Tongue (tissue), 2 donors: ENCODE results near the gene LRCH4. TPM values are rescaled to one million over a fixed set of nuclear protein-coding genes. Genes with fewer than 3 reads are reported as not detected.

Experiments
- DNase-seq: peaks from one replicate; pipeline ENCODE4 v3.0.0-alpha.2; 2015
- total RNA-seq: library from RNA; depleted of rRNA; stranded (reverse); fragments of >200 nt; gene quantifications from one replicate; pipeline ENCODE4 v1.2.3, GENCODE V29; 2014

LRCH4 gene, protein sequence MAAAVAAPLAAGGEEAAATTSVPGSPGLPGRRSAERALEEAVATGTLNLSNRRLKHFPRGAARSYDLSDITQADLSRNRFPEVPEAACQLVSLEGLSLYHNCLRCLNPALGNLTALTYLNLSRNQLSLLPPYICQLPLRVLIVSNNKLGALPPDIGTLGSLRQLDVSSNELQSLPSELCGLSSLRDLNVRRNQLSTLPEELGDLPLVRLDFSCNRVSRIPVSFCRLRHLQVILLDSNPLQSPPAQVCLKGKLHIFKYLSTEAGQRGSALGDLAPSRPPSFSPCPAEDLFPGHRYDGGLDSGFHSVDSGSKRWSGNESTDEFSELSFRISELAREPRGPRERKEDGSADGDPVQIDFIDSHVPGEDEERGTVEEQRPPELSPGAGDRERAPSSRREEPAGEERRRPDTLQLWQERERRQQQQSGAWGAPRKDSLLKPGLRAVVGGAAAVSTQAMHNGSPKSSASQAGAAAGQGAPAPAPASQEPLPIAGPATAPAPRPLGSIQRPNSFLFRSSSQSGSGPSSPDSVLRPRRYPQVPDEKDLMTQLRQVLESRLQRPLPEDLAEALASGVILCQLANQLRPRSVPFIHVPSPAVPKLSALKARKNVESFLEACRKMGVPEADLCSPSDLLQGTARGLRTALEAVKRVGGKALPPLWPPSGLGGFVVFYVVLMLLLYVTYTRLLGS
- total RNA-seq = 30.1 TPM

DNA sequence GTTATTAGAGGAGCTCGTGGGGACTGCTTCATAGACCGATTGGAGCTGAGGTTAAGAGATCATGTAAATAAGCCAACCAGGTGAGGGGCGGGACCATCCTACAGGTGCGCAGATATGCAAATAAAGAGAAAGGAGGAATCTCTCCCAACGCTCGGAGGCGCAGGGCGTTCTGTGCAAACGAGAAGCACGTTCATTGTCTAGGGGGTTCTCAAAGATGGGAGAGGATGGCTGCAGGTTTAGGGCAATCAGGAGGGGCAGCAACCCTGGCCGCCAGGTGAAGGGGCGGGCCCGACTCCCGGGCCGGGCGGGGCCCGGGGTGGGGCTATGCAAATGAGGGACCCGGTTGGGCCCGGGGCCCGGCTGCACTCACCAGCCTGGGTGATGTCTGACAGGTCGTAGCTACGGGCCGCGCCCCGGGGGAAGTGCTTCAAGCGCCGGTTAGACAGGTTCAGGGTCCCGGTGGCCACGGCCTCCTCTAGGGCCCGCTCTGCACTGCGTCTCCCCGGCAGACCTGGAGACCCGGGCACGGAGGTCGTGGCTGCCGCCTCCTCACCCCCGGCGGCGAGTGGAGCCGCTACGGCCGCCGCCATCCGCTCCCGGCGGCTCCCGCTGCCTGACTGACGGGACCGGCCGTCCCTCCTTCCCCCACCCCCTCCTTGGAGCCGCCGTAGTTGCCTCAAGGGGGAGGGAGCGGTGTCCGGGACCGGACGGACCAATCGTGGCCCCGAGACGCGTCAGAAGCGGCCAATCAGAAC is at the start of gene LRCH4:
TSS of gene LRCH4 (minus strand) at position 619 of the 755 bp plus-strand sequence. CDS start at position 590, 29 bp downstream.
- DNase-seq = peak; percentile 64

DNA sequence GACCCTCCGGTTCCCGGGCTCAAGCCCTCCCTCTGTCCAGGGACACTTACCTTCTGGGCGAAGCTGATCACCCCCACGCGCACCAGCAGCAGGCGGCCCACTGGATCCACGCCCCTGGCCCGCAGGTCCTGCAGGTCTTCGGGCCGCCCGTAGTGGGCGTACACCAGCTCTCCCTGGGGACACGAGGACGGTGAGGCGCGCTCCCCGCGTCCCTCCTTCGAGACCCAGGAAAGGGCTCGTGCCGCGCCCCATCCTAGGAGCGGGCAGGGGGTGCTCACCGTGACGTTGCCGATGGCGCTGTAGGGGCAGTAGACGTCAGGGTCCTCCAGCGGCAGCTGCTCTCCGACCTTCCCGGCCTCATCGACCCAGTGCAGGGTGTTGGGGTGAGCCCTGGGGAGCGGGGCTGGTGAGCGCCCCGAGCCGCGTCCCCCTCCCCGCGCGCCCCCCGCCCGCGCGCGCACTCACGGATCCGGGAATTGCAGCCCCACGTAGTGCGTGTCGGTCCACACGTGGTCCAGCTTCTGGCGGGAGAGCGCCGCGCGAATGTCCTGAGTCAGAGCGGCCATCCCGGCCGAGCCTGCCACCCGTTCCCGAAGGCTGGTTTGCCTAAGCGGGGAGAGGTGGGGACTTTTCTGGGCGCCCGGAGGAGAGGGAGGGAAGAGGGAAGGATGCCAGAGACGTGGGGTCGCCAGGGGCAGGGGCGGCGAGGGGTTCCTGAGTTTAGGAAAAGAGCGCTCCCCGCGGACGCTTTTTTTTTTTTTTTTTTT is 47.2 kb upstream of the LRCH4 start:
- DNase-seq = peak; percentile 51

DNA sequence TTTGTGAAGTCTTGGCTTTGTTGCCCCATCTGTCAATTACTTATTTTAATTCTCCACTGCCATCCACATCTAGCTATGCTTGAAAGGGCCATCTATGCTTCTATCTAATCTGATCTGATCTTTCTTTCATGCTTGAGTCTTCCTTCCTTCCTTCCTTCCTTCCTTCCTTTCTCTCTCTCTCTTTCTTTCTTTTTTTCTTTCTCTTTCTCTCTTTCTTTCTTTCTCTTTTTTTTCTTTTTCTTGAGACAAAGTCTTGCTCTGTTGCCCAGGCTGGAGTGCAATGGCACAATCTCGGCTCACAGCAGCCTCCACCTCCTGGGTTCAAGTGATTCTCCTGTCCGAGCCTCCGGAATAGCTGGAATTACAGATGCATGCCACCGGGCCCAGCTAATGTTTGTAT is 44.1 kb upstream of the LRCH4 start:
- no peak for DNase-seq

DNA sequence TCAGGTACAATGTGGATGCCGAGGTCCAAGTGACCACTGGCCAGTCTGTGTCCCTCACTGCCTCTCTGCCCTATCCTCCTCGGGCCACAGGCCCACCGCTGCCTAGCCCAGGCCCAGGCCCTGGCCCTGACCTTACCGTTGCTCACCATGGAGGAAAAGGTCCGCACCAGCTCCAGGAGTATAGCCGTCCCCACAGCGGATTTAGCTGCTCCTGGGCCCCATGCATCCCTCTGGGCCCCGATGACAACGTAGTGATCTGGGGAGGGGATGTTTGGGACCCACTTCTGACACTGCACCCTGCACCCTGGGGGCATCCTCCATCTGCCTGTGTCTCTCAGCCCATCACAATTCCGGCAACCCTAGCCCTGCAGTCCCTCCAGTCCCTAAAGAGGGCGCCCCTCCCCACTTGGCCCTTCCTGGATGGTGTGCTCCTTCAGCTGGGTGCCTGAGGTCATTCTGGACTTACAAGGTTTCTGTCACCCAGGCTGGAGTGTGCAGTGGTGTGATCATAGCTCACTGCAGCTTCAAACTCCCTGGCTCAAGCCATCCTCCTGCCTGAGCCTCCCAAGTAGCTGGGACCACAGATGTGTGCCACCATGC is 43.3 kb upstream of the LRCH4 start:
- DNase-seq = no peak

DNA sequence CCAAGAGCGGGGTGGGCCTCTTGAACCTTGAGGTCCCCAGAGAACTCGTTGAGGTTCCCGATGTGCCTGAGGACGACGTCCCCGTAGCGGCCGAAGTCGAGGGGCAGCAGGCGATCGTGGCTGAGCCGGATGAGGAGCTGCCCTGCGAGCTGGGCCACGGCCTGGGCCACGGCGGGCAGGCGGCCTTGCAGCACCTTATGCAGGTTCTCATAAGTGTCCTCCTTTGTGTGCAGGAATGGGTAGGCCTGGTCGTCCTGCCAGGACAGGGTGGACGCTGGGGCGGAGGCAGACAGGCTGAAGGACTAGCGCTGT is 41.3 kb upstream of the LRCH4 start:
- no peak for DNase-seq

DNA sequence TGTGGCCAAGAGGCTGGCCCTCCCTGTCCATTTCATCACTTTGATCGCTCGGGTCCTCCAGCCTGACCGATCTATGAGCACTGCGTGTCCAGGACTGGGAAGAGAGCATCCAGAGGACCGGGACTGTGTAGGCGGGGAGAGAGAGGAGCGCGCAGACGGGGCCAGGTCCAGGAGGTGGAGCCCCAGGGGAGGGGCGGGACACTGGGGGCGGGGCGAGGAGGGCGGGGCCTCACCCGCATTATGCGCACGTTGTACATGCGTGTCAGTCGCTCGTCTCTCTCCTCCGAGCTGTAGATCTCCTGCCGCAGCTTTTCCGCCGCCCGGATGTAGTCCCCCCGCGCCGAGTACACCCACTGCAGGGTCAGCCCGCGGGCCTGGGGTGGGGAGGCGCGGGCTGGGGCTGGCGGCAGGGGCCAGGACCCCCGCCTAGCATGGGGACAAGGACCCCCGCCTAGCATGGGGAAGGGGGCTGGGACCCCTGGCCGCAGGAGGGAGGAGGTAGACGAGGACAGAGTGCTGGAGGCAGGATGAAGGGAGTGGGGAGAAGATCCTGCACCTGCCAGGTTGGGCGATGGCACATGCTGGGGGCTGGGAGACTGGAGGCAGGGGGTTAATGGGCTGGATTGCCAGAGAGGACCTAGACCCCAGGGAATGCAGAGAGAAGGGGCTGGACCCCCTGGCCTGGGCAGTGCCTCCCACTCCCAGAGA is 40.8 kb upstream of the LRCH4 start:
- DNase-seq = peak; percentile 80

DNA sequence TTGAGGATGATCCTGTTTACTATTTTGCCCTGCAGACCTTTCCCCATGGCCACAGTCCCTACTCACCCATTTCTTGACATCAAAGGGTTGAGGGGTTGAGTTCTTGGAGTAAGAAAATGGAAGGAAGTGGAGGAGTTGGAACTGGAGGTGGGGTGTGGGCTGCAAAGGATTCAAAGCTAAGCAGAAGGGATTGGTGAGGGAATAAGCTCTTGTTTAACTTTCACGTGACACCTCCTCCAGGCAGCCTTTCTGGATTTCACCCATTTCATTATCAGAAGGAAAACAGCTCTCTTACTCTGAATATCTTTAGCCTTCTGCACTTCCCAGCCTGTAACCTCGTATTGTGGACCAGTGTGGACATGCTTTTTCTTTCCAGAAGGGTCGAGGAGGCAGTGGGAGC is 40.1 kb upstream of the LRCH4 start:
- no peak for DNase-seq

DNA sequence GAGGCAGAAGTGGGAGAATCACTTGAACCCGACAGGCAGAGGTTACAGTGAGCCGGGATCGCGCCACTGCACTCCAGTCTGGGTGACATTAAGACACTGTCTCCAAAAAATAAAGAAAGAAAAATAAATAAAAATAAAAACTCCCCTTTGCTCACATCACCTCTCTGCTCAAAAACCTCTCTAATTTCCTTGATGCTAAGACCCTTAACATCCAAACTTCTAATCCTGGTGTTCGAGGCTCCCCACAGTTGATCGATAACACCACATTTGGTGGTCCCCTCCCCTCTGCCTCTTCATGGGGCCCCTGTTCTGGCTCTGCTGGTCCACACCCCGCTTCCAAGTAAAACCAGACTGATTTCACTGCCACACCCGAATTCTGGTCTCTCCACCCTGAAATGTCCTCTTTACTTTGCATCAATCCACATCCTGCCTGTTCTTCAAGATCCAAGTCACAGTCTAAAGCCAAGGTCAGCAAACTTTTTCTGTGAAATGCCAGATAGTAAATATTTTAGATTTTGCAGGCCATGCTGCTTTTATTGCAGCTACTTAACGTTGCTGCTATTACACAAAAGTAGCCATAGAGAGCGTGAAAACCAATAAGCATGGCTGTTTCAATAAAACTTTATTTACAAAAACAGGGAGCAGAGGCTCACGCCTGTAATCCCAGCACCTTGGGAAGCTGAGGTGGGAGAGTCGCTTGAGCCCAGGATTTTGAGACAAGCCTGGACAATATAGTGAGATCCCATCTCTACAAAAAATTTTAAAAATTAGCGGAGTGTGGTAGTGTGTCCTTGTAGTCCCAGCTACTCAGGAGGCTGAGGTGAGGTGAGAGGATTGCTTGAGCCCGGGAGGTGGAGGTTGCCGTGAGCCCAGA is 38.3 kb upstream of the LRCH4 start:
- no peak for DNase-seq

DNA sequence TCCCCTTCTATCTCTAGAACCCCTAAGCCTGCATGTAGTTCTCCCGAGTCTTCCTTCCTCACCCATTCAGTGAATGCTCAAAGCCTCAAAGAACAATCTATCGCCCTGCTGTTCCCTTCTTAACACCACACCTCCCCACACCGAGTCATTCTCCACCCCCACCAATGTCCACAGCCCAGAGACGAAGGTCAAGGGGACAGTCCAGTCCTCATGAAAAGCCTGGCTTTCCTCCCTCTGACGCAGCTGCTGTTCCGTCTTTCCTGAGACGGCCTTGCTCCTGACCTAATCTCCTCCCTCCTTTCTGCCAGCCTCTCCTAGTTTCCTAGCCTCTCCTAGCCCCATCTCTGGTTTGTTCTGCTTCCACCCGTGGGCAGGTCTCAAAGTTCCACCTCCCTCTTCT is 35.6 kb upstream of the LRCH4 start:
- no peak for DNase-seq

DNA sequence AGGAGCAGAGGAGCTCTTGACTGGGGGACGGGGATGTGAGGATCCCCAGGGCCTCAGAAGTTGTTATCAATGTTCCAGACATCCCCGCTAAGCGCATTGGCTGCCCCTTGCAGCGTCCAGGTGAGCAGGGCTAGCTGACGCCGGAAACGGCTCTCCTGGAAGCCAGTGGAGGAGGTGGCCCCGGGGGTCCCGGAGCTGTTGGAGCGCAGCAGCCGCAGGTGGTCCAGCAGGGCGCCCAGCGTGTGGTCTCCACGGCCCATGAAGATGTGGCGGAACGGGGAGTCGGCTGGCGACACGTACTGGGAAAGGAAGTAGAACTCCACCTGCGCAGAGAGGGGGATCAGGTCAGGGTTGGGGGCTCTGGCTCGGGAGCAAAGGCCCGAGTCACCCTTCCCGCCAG is 34.9 kb upstream of the LRCH4 start:
- no peak for DNase-seq

DNA sequence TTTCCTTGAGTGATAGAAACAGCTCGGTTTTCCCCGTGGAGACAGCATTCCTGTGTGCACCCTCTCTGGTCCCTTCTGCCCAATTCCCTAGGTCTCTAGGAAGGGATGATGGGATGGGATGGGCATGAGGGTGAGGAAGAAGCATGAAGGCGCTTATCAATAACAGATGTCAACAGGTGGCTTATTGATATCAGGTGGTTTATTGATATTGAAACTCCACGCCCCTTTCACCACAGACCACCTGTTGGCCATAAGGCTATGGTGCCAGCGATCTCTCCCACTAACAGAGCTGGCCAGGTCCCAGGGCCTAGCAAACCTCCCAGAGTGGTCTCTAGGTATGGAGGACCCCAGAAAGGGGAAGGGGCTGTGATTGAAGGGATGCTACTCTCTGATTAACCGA is 34.3 kb upstream of the LRCH4 start:
- no peak for DNase-seq

DNA sequence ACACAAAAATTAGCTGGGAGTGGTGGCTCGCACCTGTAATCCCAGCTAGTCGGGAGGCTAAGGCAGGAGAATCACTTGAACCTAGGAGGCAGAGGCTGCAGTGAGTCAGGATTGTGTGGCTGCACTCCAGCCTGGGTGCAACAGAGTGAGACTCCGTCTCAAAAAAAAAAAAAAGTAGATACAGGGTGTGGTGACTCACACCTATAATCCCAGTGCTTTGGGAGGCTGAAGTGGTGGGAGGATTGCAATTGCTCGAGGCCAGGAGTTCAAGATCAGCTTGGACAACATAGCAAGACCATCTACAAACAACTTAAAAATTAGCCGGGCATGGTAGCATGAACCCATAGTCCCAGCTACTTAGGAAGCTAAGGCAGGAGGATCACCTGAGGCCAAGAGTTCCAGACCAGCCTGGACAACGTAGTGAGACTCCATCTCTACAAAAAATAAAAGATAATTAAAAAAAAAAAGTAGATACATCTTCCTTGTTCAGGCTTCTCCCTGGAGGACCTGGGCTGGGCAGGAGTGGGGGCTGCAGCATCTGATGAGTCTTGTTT is 28.5 kb upstream of the LRCH4 start:
- DNase-seq = no peak

DNA sequence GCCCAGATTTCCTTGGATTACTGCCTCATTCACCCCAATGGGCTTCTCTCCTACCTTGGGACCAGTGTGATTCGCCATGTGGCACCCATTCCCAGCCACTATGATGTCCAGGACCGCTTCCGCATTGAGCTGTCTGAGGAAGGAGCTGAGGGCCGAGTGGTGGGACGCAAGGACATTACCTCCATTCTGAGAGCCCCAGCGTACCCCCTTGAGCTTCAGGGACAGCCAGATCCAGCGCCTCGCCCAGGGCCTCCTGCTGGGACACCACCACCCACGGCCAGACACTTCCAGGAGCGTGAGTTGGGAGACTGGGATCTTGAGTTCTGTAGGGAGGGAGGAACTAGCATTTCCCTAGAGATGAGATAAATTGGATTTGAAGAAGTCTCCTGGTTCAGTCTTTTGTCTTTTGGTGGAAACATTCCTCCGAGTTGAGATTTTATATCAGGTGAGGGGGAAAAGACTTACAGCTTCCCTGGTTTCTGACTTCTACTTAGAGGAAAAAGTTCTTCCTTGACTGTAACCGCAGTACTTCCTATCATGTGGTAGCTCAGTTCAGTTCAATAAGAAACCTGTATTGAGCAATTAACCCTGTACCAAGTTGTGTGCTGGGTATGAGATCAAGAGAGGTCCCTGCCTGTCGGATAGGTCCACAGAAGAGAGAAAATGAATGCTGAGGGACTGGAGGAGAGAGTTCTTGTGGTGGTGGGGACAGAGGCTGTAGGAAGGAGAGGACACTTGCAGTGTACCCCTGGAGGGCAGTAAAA is 27.7 kb upstream of the LRCH4 start:
- no peak for DNase-seq

DNA sequence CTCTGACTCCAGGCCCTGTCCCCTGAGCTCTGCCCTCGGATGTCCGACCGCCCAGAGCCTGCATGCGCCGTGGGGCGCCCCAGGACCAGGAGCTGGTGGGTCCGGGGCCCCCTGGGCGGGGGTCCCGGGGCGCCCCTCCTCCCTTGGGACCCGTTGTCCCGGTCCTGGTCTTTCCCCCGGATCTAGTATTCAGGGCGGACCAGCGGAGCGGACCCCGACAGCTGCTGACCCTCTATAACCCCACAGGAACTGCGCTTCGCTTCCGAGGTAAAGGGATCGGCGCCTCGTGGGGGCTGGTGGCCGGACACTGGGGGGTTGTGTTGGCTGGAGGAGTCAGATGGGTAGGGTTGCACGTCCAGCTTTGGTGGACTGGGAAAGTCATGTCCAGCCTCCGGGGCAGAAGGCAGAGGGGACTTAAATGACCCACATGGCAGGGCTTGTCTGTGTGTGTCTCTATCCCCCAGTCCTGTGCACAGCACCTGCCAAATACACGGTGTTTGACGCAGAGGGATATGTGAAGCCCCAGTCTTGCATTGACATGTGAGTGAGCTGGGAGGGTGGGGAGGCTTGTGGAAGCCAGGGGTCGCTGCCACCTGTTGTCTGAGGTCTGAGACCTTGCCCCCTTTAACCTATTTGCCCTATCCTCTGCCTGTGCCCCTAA is 26.9 kb upstream of the LRCH4 start:
- DNase-seq = peak; percentile 37

DNA sequence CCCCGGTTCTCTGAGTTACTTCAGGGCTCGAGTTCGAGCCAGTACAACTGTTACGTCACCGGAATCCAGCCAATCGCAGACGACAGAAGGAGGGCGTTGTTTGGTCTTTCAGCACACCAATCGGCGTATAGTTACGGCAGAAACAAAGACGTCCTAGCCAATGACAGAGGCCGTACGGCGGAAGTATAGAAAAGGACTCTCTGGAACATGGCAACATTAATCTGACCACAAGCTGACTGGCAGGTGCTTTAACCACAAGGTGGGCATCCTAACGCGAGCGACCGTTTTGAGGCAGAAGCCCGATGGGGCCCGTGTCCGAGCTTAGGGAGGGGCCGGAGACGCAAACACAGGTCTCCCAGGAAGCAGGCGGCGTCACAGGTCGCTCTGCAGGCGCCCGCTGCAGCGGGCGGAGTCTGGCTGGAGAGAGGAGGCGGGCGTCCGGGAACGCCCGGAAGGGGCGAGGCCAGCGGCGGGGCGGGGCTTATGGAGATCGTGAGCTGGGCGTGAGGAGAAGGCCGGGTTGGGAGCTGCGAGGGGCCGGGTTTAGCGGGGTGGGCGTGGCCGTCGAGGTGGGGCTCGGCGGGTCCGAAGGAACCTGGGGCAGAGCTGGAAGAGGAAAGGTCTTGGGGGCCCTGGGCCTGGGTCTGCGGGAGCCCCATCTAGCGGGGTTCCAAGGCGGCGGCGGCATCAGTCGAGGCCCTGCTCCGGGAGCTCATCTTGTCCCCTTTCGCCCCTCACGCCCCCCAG is 26.2 kb upstream of the LRCH4 start, which contains the start of gene MOSPD3:
TSS of gene MOSPD3 (plus strand) at position 558 of the 747 bp plus-strand sequence. CDS start 252 bp downstream, outside the sequence.
- peak; percentile 100 for DNase-seq

DNA sequence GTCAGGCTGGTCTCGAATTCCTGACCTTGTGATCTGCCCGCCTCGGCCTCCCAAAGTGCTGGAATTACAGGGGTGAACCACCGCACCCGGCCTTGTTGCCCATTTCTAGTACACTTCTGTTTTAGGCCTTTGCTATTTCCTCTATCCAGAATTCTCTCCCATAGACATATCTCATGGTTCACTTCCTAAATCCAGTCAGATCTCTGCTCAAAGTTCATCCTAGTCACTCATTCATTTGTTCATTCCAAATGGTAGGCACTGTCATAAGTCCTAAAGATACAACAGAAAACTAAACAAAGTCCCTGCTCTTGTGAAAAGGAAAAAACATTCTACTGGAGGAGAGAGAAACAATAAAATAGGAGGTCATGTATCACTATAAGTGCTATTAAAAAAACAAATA is 24.0 kb upstream of the LRCH4 start:
- DNase-seq = no peak

DNA sequence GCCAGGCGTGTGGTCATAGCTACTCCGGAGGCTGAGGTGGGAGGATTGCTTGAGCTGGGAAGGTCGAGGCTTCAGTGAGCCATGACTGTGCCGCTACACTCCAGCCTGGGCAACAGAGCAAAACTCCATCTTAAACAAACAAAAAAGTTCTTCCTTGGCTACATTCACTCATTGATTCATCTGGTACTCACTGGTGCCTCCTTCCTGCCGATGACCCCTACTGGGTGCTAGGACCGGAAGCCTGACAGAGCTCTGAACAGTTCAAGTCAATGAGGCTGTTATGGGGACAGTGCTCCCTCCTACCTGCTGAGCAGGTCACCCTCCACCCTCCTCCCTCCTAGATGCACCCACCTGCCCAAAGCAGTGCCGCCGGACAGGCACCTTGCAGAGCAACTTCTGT is 21.2 kb upstream of the LRCH4 start:
- DNase-seq = no peak

DNA sequence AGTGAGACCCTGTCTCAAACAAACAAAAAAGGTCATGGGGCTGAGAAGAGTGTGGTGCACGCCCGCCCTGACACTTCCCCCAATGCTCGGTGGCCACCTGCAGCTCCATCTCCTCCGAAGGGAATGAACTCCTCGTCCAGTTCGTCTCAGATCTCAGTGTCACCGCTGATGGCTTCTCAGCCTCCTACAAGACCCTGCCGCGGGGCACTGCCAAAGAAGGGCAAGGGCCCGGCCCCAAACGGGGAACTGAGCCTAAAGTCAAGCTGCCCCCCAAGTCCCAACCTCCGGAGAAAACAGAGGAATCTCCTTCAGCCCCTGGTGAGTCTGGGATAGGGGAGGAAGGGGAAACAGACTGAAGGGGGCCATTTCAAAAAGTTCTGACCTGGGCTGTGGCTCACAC is 20.4 kb upstream of the LRCH4 start:
- no peak for DNase-seq
